PC-3 (cell line): Measurements from ENCODE around the gene CHRNB1. TPM values are rescaled to one million over a fixed set of nuclear protein-coding genes. Genes with fewer than 3 reads are reported as not detected.

Source experiments
- ATAC-seq: fragments of 200-7000 bp; cut with Tn5 transposase; 2 replicates; pipeline ENCODE4 v1.9.1; 2020; ENCODE audit warnings: mild to moderate bottlenecking, moderate library complexity
- BruUV-seq: library from RNA; stranded (reverse); fragments of 400-500 nt; replicated peaks from 2 replicates; lab custom pipeline; 2021; lab: Mats Ljungman, UMichigan
- CTCF ChIA-PET: fragments of 300-600 bp; sonication (Branson Sonifier 250); formaldehyde crosslinking; loops from one replicate; lab custom pipeline; 2022; ENCODE audit warnings: antibody characterized with exemption; lab: Charles Lee
- POLR2A ChIA-PET: fragments of 300-600 bp; sonication (Branson Sonifier 250); formaldehyde crosslinking; loops from one replicate; lab custom pipeline; 2022; ENCODE audit warnings: antibody characterized with exemption; ENCODE audit not compliant: unreplicated experiment; lab: Charles Lee
- DNase-seq: peaks from one replicate; pipeline ENCODE4 v3.0.0-alpha.2; 2015
- H2AFZ ChIP-seq: fragments of 300-600 bp; sonication (generic); 2 replicates; pipeline ENCODE4 v1.6.0; 2016; ENCODE audit warnings: antibody characterized with exemption, low read length
- H3F3A ChIP-seq: fragments of 300-600 bp; sonication (generic); one replicate; pipeline ENCODE4 v1.6.0; 2017; ENCODE audit warnings: antibody characterized with exemption, low read length, control low read depth, mild to moderate bottlenecking; ENCODE audit not compliant: unreplicated experiment
- H3K27ac ChIP-seq: fragments of 300-600 bp; sonication (generic); 2 replicates; pipeline ENCODE4 v1.5.1; 2016; ENCODE audit warnings: mild to moderate bottlenecking, low read length
- H3K27me3 ChIP-seq: fragments of 300-600 bp; sonication (generic); 2 replicates; pipeline ENCODE4 v1.6.1; 2016; ENCODE audit warnings: low read length, mixed read lengths
- H3K36me3 ChIP-seq: fragments of 300-600 bp; sonication (generic); 2 replicates; pipeline ENCODE4 v1.6.1; 2016; ENCODE audit warnings: low read depth, mixed run types, low read length, mixed read lengths
- H3K4me1 ChIP-seq: fragments of 300-600 bp; sonication (generic); 2 replicates; pipeline ENCODE4 v1.5.1; 2016; ENCODE audit warnings: low read length; ENCODE audit not compliant: insufficient read depth
- H3K4me2 ChIP-seq: fragments of 300-600 bp; sonication (generic); 2 replicates; pipeline ENCODE4 v1.6.0; 2016; ENCODE audit warnings: low read length
- H3K4me3 ChIP-seq: fragments of 300-600 bp; sonication (generic); 2 replicates; pipeline ENCODE4 v1.5.1; 2016; ENCODE audit warnings: mild to moderate bottlenecking, low read length, mixed read lengths
- H3K79me2 ChIP-seq: fragments of 300-600 bp; sonication (generic); 2 replicates; pipeline ENCODE4 v1.6.1; 2017; ENCODE audit warnings: low read length, mixed read lengths
- H3K9ac ChIP-seq: fragments of 300-600 bp; sonication (generic); 2 replicates; pipeline ENCODE4 v1.6.0; 2016; ENCODE audit warnings: mild to moderate bottlenecking, low read length
- H3K9me2 ChIP-seq: fragments of 300-600 bp; sonication (generic); replicated peaks from 2 replicates; pipeline ENCODE4 v1.6.1; 2016; ENCODE audit warnings: mixed run types, low read length, mixed read lengths
- H3K9me3 ChIP-seq: fragments of 300-600 bp; sonication (generic); 2 replicates; pipeline ENCODE4 v1.6.1; 2016; ENCODE audit warnings: low read length, mixed read lengths
- H4K20me1 ChIP-seq: fragments of 300-600 bp; sonication (generic); 2 replicates; pipeline ENCODE4 v1.6.1; 2016; ENCODE audit warnings: low read length, mixed read lengths
- EZH2 ChIP-seq: fragments of 300-600 bp; sonication (generic); IDR thresholded peaks from one replicate; pipeline ENCODE4 v1.6.1; 2017; ENCODE audit warnings: antibody characterized with exemption, mild to moderate bottlenecking, low read length; ENCODE audit not compliant: unreplicated experiment
- EZH2phosphoT487 ChIP-seq: fragments of 300-600 bp; sonication (generic); IDR thresholded peaks from 2 replicates; pipeline ENCODE4 v1.6.1; 2018; ENCODE audit warnings: mild to moderate bottlenecking, antibody characterized with exemption, low read length, borderline replicate concordance
- intact Hi-C: fragments of 100-400 bp; cut with micrococcal nuclease; formaldehyde crosslinking; loops from 2 replicates; pipeline ENCODE4 v1.9.0; 2023
- total RNA-seq: library from RNA; depleted of rRNA; stranded (reverse); fragments of >200 nt; gene quantifications from 2 replicates; pipeline ENCODE4 v1.2.3, GENCODE V29; 2014
- TF ChIP-seq, protein P1 (sequence below): fragments of 300-600 bp; sonication (generic); conservative IDR thresholded peaks from 2 replicates; pipeline ENCODE4 v1.5.1; 2017; ENCODE audit warnings: antibody characterized with exemption, low read depth, mild to moderate bottlenecking, low read length

CHRNB1 gene
- total RNA-seq, 1 experiment from 2014 or later, result 2.1 TPM

GRCh38 chr17:7491583-7491982 lies 46.7 kb downstream of the CHRNB1 start:
- no peak overlapping the region for H3K27ac ChIP-seq
- H3K9ac ChIP-seq, result no peak overlapping the region
- no peak overlapping the region for H3K4me3 ChIP-seq
- H2AFZ ChIP-seq, result no peak overlapping the region
- no peaks in the 10 kb centered on the region for H3K9me2 ChIP-seq
- H3F3A ChIP-seq, result no peaks in the 10 kb centered on the region
- POLR2A ChIA-PET, result no interaction called here
- peaks cover 57% of the 10 kb centered on the region for H4K20me1 ChIP-seq
- ATAC-seq (no peak), DNase-seq (no peak)
- TF ChIP-seq EZH2 (no peak), EZH2phosphoT487 (no peak)
- TF ChIP-seq, protein P1, sequence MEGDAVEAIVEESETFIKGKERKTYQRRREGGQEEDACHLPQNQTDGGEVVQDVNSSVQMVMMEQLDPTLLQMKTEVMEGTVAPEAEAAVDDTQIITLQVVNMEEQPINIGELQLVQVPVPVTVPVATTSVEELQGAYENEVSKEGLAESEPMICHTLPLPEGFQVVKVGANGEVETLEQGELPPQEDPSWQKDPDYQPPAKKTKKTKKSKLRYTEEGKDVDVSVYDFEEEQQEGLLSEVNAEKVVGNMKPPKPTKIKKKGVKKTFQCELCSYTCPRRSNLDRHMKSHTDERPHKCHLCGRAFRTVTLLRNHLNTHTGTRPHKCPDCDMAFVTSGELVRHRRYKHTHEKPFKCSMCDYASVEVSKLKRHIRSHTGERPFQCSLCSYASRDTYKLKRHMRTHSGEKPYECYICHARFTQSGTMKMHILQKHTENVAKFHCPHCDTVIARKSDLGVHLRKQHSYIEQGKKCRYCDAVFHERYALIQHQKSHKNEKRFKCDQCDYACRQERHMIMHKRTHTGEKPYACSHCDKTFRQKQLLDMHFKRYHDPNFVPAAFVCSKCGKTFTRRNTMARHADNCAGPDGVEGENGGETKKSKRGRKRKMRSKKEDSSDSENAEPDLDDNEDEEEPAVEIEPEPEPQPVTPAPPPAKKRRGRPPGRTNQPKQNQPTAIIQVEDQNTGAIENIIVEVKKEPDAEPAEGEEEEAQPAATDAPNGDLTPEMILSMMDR, result no peak
- intact Hi-C loops, result no loop called here
- no peaks in the 10 kb centered on the region for H3K27me3 ChIP-seq
- BruUV-seq, result no TSS peak
- peaks cover 93% of the 10 kb centered on the region for H3K79me2 ChIP-seq
- CTCF ChIA-PET, result no interaction called here
- no peak overlapping the region for H3K4me2 ChIP-seq
- peaks cover 23% of the 10 kb centered on the region; the same call in 1 of the 2 replicates for H3K36me3 ChIP-seq
- no peaks in the 10 kb centered on the region for H3K9me3 ChIP-seq
- H3K4me1 ChIP-seq, result peaks cover 8% of the 10 kb centered on the region

GRCh38 chr17:7493941-7494340 lies 49.1 kb downstream of the CHRNB1 start:
- Histone ChIP-seq H3K9me3 (no peaks in the 10 kb centered on the region), H3K4me1 (no peaks in the 10 kb centered on the region), H3K9me2 (no peaks in the 10 kb centered on the region), H3K4me3 (no peak overlapping the region), H3K4me2 (no peak overlapping the region), H4K20me1 (peaks cover 42% of the 10 kb centered on the region), H3K9ac (no peak overlapping the region), H3K79me2 (peaks cover 69% of the 10 kb centered on the region), H3K27ac (no peak overlapping the region), H3F3A (no peaks in the 10 kb centered on the region), H3K27me3 (no peaks in the 10 kb centered on the region), H2AFZ (no peak overlapping the region), H3K36me3 (peaks cover 37% of the 10 kb centered on the region)
- BruUV-seq, result no TSS peak
- no peak for DNase-seq
- no peak for ATAC-seq
- intact Hi-C loops, result no loop called here
- TF ChIP-seq EZH2 (no peak), EZH2phosphoT487 (no peak)
- TF ChIP-seq, protein P1, result no peak
- ChIA-PET CTCF (no interaction called here), POLR2A (no interaction called here)

DNA sequence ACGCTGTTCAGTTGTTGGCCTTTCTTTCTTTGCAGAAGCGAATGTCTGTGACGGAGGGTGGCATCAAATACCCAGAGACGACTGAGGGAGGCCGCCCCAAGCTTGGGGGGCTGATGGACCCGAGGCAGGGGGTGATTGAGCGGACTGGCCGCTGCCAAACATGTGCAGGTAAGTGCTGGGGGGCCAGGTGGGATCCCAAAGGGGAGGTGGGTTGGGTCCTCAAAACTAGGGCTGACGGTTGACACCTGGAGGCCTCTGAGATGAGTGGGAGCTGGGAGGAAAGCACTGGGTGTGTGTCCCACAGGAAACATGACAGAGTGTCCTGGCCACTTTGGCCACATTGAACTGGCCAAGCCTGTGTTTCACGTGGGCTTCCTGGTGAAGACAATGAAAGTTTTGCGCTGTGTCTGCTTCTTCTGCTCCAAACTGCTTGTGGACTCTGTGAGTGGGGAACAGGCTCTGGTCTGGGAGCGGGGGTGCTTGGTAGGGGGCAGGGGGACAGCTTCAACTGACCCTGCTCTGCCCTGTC lies 51.1 kb downstream of the CHRNB1 start:
- Histone ChIP-seq H3K27ac (no peak overlapping the region), H3K4me1 (no peaks in the 10 kb centered on the region), H2AFZ (no peak overlapping the region), H3K27me3 (no peaks in the 10 kb centered on the region), H3K36me3 (peaks cover 47% of the 10 kb centered on the region), H4K20me1 (peaks cover 26% of the 10 kb centered on the region), H3K9me2 (no peaks in the 10 kb centered on the region), H3K9me3 (no peaks in the 10 kb centered on the region), H3K4me2 (no peak overlapping the region), H3K79me2 (peaks cover 49% of the 10 kb centered on the region), H3F3A (no peaks in the 10 kb centered on the region), H3K9ac (no peak overlapping the region), H3K4me3 (no peak overlapping the region)
- ChIA-PET POLR2A (no interaction called here), CTCF (no interaction called here)
- no peak for TF ChIP-seq EZH2phosphoT487
- TF ChIP-seq EZH2, result no peak
- TF ChIP-seq, protein P1, result no peak
- DNase-seq (no peak), ATAC-seq (no peak)
- BruUV-seq, result no TSS peak
- intact Hi-C loops, result no loop called here
